NCI-H524 (cell line): Measurements from ENCODE around the gene CLCNKB.
"Not testable (repeated sequence)": the region's sequence is repeated elsewhere in the genome, so short reads cannot be mapped to it uniquely, and the experiment has no call there.

Source experiments
- DNase-seq, 2 experiments: peaks; one replicate each; lab custom pipeline; 2025; lab: John Stamatoyannopoulos, UW

The CLCNKB gene

GRCh38 chr1:16033103-16033632 is 10.4 kb upstream of the CLCNKB start:
- DNase-seq, result not testable (repeated sequence)

GRCh38 chr1:16036461-16036860 is 7.1 kb upstream of the CLCNKB start:
- DNase-seq, result not testable (repeated sequence)

GRCh38 chr1:16038620-16038912 is 5.0 kb upstream of the CLCNKB start:
- no peak for DNase-seq

GRCh38 chr1:16039871-16040270 is 3.7 kb upstream of the CLCNKB start:
- DNase-seq, result peak in 1 of 2 experiments; percentile 50

- DNase-seq, result no peak
Measured at GRCh38 chr1:16041200-16041599, 2.4 kb upstream of the CLCNKB start.

- no peak for DNase-seq
Measured at GRCh38 chr1:16042096-16042495, 1.5 kb upstream of the CLCNKB start.

GRCh38 chr1:16042654-16043053 is 928 bp upstream of the CLCNKB start:
- not testable (repeated sequence) for DNase-seq

GRCh38 chr1:16043950-16044349 is 368 bp downstream of the CLCNKB start:
- DNase-seq, result no peak

GRCh38 chr1:16046842-16047241 is 3.3 kb downstream of the CLCNKB start:
- DNase-seq, result no peak

- DNase-seq, result no peak
Measured at GRCh38 chr1:16047791-16048475, 4.4 kb downstream of the CLCNKB start.

- DNase-seq, result peak in 1 of 2 experiments; percentile 55
Measured at GRCh38 chr1:16048573-16049189, 5.1 kb downstream of the CLCNKB start.

- DNase-seq, result no peak
Measured at GRCh38 chr1:16050328-16050727, 6.7 kb downstream of the CLCNKB start.

- DNase-seq, result no peak
Measured at GRCh38 chr1:16051039-16051438, 7.5 kb downstream of the CLCNKB start.

GRCh38 chr1:16051949-16052348 is 8.4 kb downstream of the CLCNKB start:
- not testable (repeated sequence) for DNase-seq

GRCh38 chr1:16053781-16054502 is 10.4 kb downstream of the CLCNKB start:
- no peak for DNase-seq

GRCh38 chr1:16054598-16055540 is 11.3 kb downstream of the CLCNKB start:
- DNase-seq, result no peak

- peak; percentile 74 to 78 for DNase-seq
Measured at GRCh38 chr1:16055613-16056520, 12.3 kb downstream of the CLCNKB start.

- not testable (repeated sequence) for DNase-seq
Measured at GRCh38 chr1:16056521-16056912, 12.9 kb downstream of the CLCNKB start.

- not testable (repeated sequence) for DNase-seq
Measured at GRCh38 chr1:16057314-16057915, 13.8 kb downstream of the CLCNKB start.

GRCh38 chr1:16058394-16059120 is 15.0 kb downstream of the CLCNKB start:
- DNase-seq, result not testable (repeated sequence)
